GM19397 (cell line): ENCODE data around the gene DNAJC13.

Source experiments
- ATAC-seq: cut with Tn5 transposase; IDR thresholded peaks from one replicate; pipeline ENCODE4 v1.9.1; 2021; ENCODE audit warnings: mild to moderate bottlenecking, moderate library complexity; ENCODE audit not compliant: unreplicated experiment

Gene DNAJC13

DNA sequence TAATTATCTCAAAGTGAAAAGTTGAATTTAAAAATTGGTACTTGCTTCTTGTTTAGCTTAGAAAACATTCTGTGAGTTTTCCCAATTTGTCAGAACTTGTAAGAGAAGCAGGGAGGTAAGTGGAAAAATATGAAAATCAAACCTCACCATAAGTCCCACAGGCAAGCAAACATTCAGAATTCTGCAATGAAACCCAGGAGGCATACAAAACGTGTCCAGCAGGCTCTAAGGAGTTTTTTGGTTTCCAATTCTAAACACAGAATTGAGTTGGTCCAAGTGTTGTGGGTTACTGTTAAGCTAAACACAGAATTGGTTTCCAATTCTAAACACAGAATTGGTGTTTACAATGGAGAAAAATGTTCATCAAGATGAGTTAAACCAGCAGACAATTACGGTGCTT, 152.7 kb downstream of the DNAJC13 start:
- no peak for ATAC-seq

DNA sequence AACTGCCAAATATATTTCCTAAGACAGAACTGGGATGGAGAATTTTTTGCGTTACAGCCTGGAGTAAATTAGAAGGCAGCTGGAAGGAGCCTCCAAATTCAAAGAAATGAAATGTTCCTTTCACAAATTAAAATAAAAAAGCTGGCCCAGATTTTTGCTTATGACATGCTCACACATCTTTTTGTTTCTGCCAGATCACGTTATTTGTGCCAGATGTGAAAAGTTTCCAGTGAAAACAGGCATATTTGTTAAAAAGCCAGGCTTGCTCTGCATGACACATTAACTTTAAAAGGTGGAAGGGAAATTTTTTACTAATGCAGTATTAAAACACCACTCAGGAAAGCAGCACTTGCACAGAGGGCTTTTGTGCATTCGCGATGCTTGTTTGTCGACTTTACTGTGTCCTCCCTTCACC, 156.5 kb downstream of the DNAJC13 start:
- ATAC-seq: no peak

DNA sequence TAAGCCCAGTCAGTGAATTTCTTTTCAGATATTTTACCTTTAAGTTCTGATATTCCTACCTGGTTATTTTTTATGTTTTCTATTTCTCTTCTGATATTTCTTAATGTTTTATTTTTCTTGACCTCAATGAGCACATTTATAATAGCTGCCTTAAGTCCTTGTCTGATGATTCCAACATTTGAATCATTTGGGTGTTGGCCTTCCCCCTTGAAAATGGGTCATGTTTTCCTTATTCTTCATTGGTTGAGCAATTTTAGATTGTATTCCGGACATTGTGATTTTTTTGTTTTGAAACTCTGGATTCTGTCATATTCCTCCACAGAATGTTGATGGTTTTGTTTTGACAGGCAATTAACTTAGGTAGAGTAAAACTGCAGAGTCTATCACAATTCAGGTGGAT, 170.1 kb downstream of the DNAJC13 start:
- ATAC-seq: no peak
